Left ventricle myocardium inferior (tissue), 1 donor: ENCODE measurements around the gene TOX3. TPM values are rescaled to one million over a fixed set of nuclear protein-coding genes. Genes with fewer than 3 reads are reported as not detected.

Experiments
- DNase-seq: peaks from one replicate; pipeline ENCODE4 v3.0.0-alpha.2; 2020
- H3K27ac ChIP-seq: fragments of 200-600 bp; replicated peaks from 2 replicates; pipeline ENCODE4 v1.8.0; 2021
- H3K27me3 ChIP-seq: fragments of 200-600 bp; 2 replicates; pipeline ENCODE4 v1.8.0; 2021; ENCODE audit warnings: low read depth
- H3K36me3 ChIP-seq: fragments of 200-600 bp; 2 replicates; pipeline ENCODE4 v1.8.0; 2021
- H3K4me1 ChIP-seq: fragments of 200-600 bp; 2 replicates; pipeline ENCODE4 v1.8.0; 2021
- H3K4me3 ChIP-seq: fragments of 200-600 bp; 2 replicates; pipeline ENCODE4 v1.8.0; 2021; ENCODE audit warnings: mild to moderate bottlenecking, moderate library complexity
- H3K9me3 ChIP-seq: fragments of 200-600 bp; replicated peaks from 2 replicates; pipeline ENCODE4 v1.8.0; 2021
- CTCF ChIP-seq: fragments of 200-600 bp; IDR thresholded peaks from 2 replicates; pipeline ENCODE4 v1.8.0; 2021; ENCODE audit warnings: antibody characterized with exemption, mild to moderate bottlenecking, borderline replicate concordance
- intact Hi-C: fragments of 100-400 bp; cut with micrococcal nuclease; formaldehyde crosslinking; loops from one replicate; pipeline ENCODE4 v1.11.0; 2022
- total RNA-seq: library from RNA; stranded (reverse); fragmentation: NEBNext Ultra II Directional; extraction: Animal tissue kit (Norgen Biotek cat#: 25700); gene quantifications from one replicate; pipeline ENCODE4 v1.2.1, GENCODE V29; 2021
- donor health status: DM: no; HTN: yes; CAD: no; lungs with severe emphysema.

TOX3 gene
- total RNA-seq, 1 donor from 2014 or later: not detected

GRCh38 chr16:52526116-52526828, 20.7 kb downstream of the TOX3 start:
- no peak for DNase-seq
- TF ChIP-seq CTCF: no peak
- Histone ChIP-seq H3K9me3 (no peaks in the 10 kb centered on the region), H3K27ac (no peak overlapping the region), H3K36me3 (no peaks in the 10 kb centered on the region), H3K27me3 (peaks cover 10% of the 10 kb centered on the region), H3K4me1 (no peaks in the 10 kb centered on the region), H3K4me3 (no peak overlapping the region)
- intact Hi-C loops: no loop called here

GRCh38 chr16:52521570-52521969, 25.4 kb downstream of the TOX3 start:
- Histone ChIP-seq H3K27ac (no peak overlapping the region), H3K9me3 (no peaks in the 10 kb centered on the region), H3K4me1 (no peaks in the 10 kb centered on the region), H3K4me3 (no peak overlapping the region), H3K36me3 (no peaks in the 10 kb centered on the region), H3K27me3 (peaks cover 10% of the 10 kb centered on the region)
- TF ChIP-seq CTCF: no peak
- intact Hi-C loops: no loop called here
- no peak for DNase-seq

GRCh38 chr16:52518884-52519283, 28.1 kb downstream of the TOX3 start:
- Histone ChIP-seq H3K27me3 (no peaks in the 10 kb centered on the region), H3K36me3 (no peaks in the 10 kb centered on the region), H3K9me3 (no peaks in the 10 kb centered on the region), H3K27ac (no peak overlapping the region), H3K4me3 (no peak overlapping the region), H3K4me1 (no peaks in the 10 kb centered on the region)
- TF ChIP-seq CTCF: no peak
- intact Hi-C loops: no loop called here
- DNase-seq: no peak

GRCh38 chr16:52515068-52515671, 31.8 kb downstream of the TOX3 start:
- no peaks in the 10 kb centered on the region for H3K27me3 ChIP-seq
- no peak overlapping the region for H3K27ac ChIP-seq
- H3K36me3 ChIP-seq: no peaks in the 10 kb centered on the region
- no peaks in the 10 kb centered on the region for H3K9me3 ChIP-seq
- TF ChIP-seq CTCF: no peak
- DNase-seq: no peak
- no peaks in the 10 kb centered on the region for H3K4me1 ChIP-seq
- intact Hi-C loops: no loop called here
- no peak overlapping the region for H3K4me3 ChIP-seq

- H3K9me3 ChIP-seq: no peaks in the 10 kb centered on the region
- intact Hi-C loops: no loop called here
- DNase-seq: no peak
- H3K36me3 ChIP-seq: no peaks in the 10 kb centered on the region
- H3K27ac ChIP-seq: no peak overlapping the region
- no peaks in the 10 kb centered on the region for H3K4me1 ChIP-seq
- no peak for TF ChIP-seq CTCF
- H3K27me3 ChIP-seq: no peaks in the 10 kb centered on the region
- no peak overlapping the region for H3K4me3 ChIP-seq
These were observed 34.5 kb downstream of the TOX3 start for GRCh38 chr16:52512297-52512987.
